Osteocyte (in vitro differentiated cells): ENCODE data around the gene CAMK2B. TPM values are rescaled to one million over a fixed set of nuclear protein-coding genes. Genes with fewer than 3 reads are reported as not detected.
A peak's percentile ranks its signal among the peaks of the same experiment; 100 is the strongest.

Source experiments
- DNase-seq: peaks from one replicate; pipeline ENCODE4 v3.0.0; 2021; ENCODE audit warnings: mixed read lengths; ENCODE audit not compliant: unreplicated experiment; ENCODE audit errors: extremely low spot score
- H3K27ac Mint-ChIP-seq: one replicate; pipeline ENCODE4 v1.8.0; 2021; ENCODE audit warnings: mild to moderate bottlenecking, mixed read lengths; ENCODE audit not compliant: unreplicated experiment
- H3K27me3 Mint-ChIP-seq: one replicate; pipeline ENCODE4 v1.8.0; 2021; ENCODE audit warnings: mixed read lengths; ENCODE audit not compliant: unreplicated experiment
- H3K36me3 Mint-ChIP-seq: one replicate; pipeline ENCODE4 v1.8.0; 2021; ENCODE audit warnings: mixed read lengths; ENCODE audit not compliant: unreplicated experiment
- H3K4me1 Mint-ChIP-seq: one replicate; pipeline ENCODE4 v1.8.0; 2021; ENCODE audit warnings: mixed read lengths; ENCODE audit not compliant: unreplicated experiment
- H3K4me3 Mint-ChIP-seq: one replicate; pipeline ENCODE4 v1.8.0; 2021; ENCODE audit warnings: mild to moderate bottlenecking, moderate library complexity, mixed read lengths; ENCODE audit not compliant: unreplicated experiment
- H3K9me3 Mint-ChIP-seq: one replicate; pipeline ENCODE4 v1.8.0; 2021; ENCODE audit warnings: mixed read lengths; ENCODE audit not compliant: unreplicated experiment
- total RNA-seq: library from RNA; stranded (reverse); gene quantifications from 2 replicates; pipeline ENCODE4 v1.2.1, GENCODE V29; 2021
- TF ChIP-seq, protein P1 (sequence below): fragments of 200-600 bp; sonication (generic); IDR thresholded peaks from 2 replicates; pipeline ENCODE4 v1.5.0; 2021; ENCODE audit warnings: antibody characterized with exemption, mild to moderate bottlenecking, moderate library complexity

The CAMK2B gene
- total RNA-seq, 1 donor from 2014 or later, result not detected

DNA sequence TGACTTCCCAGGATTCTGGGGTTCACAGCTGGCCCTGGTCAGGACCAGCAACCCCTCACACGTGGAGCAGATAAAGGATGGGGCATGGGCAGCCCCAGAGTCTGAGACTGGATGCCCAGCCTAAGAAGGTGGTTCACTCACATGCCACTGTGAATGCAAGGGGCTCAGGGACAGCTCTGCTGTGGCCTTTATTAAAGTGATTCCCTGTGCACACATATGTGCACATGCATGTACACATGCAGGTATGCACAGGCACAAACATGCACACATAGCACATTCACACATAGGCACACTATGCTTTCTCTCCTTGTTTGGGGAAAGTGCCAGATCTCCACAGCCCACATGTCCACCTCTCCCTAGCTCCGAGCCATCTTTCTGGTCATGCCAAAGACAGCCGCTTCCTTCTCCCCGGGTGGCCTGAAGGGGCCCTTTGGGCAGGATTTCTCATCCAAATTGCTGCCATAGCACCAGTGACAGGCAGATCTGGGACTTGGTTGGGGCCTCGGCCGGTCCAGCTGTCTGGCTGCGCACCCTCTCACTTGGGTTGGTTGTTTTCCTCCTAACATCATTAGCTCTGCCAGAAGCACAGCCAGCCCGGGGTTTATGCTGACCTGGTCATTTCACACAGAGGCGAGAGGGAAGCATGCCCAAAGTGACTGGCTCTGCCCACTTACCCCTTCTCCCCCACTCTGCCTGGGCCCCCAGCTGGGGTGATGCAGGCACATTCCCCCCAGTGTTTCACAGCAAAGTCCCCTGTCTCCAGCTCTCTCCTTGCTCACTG lies 137.6 kb downstream of the CAMK2B start:
- Mint-ChIP-seq H3K4me3 (no peak overlapping the region), H3K27me3 (peaks cover 21% of the 10 kb centered on the region), H3K9me3 (no peaks in the 10 kb centered on the region), H3K27ac (no peak overlapping the region), H3K4me1 (peaks cover 16% of the 10 kb centered on the region), H3K36me3 (no peaks in the 10 kb centered on the region)
- peak; percentile 80 for DNase-seq
- TF ChIP-seq, protein P1, sequence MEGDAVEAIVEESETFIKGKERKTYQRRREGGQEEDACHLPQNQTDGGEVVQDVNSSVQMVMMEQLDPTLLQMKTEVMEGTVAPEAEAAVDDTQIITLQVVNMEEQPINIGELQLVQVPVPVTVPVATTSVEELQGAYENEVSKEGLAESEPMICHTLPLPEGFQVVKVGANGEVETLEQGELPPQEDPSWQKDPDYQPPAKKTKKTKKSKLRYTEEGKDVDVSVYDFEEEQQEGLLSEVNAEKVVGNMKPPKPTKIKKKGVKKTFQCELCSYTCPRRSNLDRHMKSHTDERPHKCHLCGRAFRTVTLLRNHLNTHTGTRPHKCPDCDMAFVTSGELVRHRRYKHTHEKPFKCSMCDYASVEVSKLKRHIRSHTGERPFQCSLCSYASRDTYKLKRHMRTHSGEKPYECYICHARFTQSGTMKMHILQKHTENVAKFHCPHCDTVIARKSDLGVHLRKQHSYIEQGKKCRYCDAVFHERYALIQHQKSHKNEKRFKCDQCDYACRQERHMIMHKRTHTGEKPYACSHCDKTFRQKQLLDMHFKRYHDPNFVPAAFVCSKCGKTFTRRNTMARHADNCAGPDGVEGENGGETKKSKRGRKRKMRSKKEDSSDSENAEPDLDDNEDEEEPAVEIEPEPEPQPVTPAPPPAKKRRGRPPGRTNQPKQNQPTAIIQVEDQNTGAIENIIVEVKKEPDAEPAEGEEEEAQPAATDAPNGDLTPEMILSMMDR, result no peak

DNA sequence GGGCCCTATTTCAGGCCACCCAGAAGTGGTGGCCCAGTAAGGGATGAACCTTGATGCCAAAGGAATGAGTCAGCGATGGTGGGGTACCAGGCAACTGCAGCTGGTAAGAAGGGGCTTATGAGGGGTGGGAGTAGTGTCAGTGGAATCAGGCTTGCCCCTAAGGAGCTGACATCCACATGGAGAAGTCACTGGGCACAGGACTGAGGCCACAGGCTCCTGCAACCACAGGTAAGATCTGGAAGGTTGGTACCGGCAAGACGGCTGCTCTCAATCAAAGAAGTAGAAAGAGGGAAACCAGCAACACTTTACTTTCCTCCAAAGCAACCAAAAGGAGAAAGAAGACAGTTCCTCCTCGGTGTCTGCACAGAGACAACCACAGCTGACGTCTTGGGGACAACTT lies 138.7 kb downstream of the CAMK2B start:
- Mint-ChIP-seq H3K27ac (no peak overlapping the region), H3K4me1 (peaks cover 16% of the 10 kb centered on the region), H3K36me3 (no peaks in the 10 kb centered on the region), H3K4me3 (no peak overlapping the region), H3K9me3 (no peaks in the 10 kb centered on the region), H3K27me3 (peaks cover 18% of the 10 kb centered on the region)
- DNase-seq, result peak; percentile 40
- TF ChIP-seq, protein P1, result no peak

DNA sequence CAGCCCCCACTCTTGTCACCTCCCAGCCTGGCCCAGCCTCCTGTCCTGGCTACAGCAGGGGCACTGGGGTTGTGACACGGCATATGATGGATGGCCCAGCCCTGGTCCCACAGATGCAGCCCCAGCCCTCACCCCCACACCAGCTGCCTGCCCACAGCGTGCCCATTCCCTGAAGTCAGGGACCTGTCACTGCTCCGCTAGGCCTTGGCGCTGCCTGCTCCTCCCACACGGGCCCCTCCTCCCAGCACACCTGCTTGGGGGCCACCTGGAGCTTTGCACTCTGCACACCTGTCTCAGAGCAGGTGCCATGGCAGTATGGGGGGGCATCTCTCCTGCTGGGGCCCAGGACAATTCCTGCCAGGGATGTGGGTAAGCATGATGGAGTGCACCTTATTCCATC lies 139.7 kb downstream of the CAMK2B start:
- TF ChIP-seq, protein P1, result no peak
- Mint-ChIP-seq H3K4me3 (no peak overlapping the region), H3K27ac (no peak overlapping the region), H3K4me1 (peaks cover 16% of the 10 kb centered on the region), H3K36me3 (no peaks in the 10 kb centered on the region), H3K27me3 (peaks cover 17% of the 10 kb centered on the region), H3K9me3 (no peaks in the 10 kb centered on the region)
- peak; percentile 78 for DNase-seq

DNA sequence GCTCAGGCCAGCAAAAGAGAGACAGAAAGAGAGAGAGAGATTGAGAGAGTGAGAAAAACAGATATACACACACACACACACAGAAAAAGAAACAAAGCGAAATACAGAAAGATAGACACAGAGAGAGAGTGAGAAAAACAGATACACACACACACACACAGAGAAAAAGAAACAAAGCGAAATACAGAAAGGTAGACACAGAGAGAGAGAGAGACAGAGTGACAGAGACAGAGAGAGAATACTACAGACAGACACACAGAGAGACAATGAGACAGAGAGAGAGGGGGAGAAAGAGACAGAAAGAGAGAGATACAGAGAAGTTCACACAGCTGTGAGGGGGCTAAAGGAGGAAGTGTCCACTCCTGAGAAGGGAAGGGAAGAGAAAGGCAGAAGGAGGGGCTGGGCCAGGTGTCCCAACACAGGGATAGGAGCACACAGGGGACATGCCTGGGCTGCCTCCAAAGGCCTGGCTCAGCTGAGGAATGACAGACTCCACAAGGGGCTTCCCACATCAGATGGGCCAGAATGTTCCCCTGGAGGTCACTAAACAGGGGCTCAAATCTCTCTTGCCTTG lies 140.4 kb downstream of the CAMK2B start:
- TF ChIP-seq, protein P1, result no peak
- Mint-ChIP-seq H3K9me3 (no peaks in the 10 kb centered on the region), H3K4me3 (peak overlapping the region; percentile 10), H3K27ac (no peak overlapping the region), H3K36me3 (no peaks in the 10 kb centered on the region), H3K27me3 (peaks cover 12% of the 10 kb centered on the region), H3K4me1 (peaks cover 16% of the 10 kb centered on the region)
- no peak for DNase-seq

DNA sequence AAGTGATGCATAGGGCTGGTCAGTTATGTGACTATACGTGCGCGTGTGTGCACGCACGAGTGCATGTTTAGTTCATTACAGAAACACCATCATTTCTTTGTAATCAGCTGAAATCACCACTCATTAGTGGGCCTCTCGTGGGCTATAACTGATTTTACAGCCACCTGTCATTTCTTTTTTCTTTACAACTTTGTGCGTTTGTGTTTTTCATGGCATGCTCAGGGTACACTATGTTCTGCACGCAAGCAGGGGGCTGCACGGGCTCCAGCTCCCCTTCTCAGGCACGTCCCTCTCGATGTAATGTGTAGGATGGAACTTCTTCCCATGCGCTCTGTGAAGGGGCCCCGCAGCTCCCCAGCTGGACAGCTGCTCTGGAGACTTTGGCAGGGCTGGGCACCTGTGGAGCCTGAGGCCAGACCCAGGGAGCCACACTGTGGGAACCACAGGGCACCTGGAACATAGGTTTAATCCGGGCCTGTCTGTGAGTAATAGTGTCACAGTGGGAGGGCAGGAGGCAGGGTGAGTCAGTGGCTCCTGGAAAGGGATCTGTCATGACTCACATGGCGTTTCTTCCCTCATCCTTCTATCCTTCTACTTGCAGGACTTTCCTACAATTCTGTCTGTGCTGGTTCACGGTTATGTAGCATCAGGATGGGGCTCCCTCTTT lies 141.1 kb downstream of the CAMK2B start:
- H3K27me3 Mint-ChIP-seq, result peaks cover 13% of the 10 kb centered on the region
- no peaks in the 10 kb centered on the region for H3K9me3 Mint-ChIP-seq
- TF ChIP-seq, protein P1, result no peak
- H3K4me1 Mint-ChIP-seq, result peaks cover 16% of the 10 kb centered on the region
- H3K36me3 Mint-ChIP-seq, result no peaks in the 10 kb centered on the region
- DNase-seq, result peak; percentile 84
- no peak overlapping the region for H3K27ac Mint-ChIP-seq
- H3K4me3 Mint-ChIP-seq, result no peak overlapping the region
